Measurements from ENCODE around the gene C9orf43. TPM values are rescaled to one million over a fixed set of nuclear protein-coding genes. Genes with fewer than 3 reads are reported as not detected.
"Not testable (repeated sequence)": the region's sequence is repeated elsewhere in the genome, so short reads cannot be mapped to it uniquely, and the experiment has no call there.

The C9orf43 gene
- total RNA-seq, result under 1 TPM; 0.67 to 0.91 TPM

DNA sequence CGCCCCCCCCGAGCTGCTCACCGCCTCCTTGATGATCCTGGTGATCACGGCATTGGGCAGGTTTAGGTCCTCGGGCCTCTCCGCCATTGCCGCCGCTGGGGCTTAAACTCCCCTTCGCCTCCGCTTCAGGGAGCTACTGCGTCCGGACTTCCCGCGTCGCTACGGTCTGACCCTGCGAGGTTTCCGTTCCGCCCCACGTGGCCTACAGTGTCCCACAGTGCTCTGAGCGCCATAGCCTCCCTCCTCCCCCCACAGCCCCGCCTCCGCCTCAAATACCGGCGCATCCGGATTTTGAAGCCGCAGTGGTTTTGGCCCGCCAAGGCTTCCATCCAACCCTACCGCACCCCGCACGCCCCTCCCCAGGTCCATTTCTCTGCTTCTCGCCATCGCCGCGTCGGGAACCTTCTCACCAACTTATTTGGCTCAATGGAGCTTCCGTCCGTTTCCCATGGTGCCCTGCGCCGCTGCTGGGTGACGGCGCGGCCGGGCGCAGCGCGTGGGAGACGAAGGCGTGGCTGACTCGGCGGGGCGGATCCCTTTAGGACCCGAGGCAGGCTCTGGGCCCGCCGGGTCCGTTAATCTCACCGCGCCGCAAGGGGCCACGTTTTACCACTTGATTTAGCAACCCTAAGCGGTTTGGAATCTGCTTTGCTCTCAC is at the start of gene C9orf43, which contains the start of gene POLE3:
TSS of gene C9orf43 (plus strand) at position 541 of the 658 bp plus-strand sequence. CDS start 2,747 bp downstream, outside the sequence.
TSS of gene POLE3 (minus strand) at position 469 of the 658 bp plus-strand sequence. CDS start at position 87, 382 bp downstream.
- POLR2A ChIA-PET, result interaction anchor here (0.7 to 2.0 kb wide), 8 partner anchors 9 to 245 kb away, joined by 3 to 14 read pairs (median 4); partner anchors contain the start of genes ALAD, CDC26, HDHD3 and PRPF4
- CTCF ChIA-PET, result interaction anchor here (0.6 to 2.6 kb wide), 9 partner anchors 9 to 215 kb away, joined by 3 to 18 read pairs (median 4); partner anchors contain the start of genes ALAD, CDC26, FKBP15 and PRPF4

- ChIA-PET CTCF (interaction anchor here (1.0 kb wide), 1 partner anchor 12 kb away, joined by 3 read pairs; no protein-coding TSS in a partner anchor), POLR2A (interaction anchor here (1.1 kb wide), 1 partner anchor 21 kb away, joined by 3 read pairs; no protein-coding TSS in a partner anchor)
These were observed 49.1 kb upstream of the C9orf43 start for GRCh38 chr9:113361304-113362018.

DNA sequence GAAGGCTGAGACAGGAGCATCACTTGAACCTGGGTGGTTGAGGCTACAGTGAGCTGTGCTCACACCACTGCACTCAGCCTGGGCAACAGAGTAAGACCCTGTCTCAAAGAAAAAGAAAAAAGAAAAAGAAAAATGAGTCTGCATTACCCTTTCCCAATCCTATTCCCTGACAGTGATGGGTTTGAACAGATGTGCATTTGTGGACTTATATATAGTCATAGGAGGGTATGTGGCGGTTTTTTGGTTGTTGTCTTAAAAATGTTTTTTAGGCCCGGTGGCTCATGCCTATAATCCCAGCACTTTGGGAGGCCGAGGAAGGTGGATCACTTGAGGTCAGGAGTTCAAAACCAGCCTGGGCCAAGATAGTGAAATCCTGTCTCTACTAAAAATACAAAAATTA is 47.2 kb upstream of the C9orf43 start:
- ChIA-PET POLR2A (no interaction called here), CTCF (no interaction called here)

GRCh38 chr9:113364951-113365350 is 45.6 kb upstream of the C9orf43 start:
- ChIA-PET POLR2A (interaction anchor here (0.6 kb wide), 1 partner anchor 59 kb away, joined by 4 read pairs; no protein-coding TSS in a partner anchor), CTCF (no interaction called here)

DNA sequence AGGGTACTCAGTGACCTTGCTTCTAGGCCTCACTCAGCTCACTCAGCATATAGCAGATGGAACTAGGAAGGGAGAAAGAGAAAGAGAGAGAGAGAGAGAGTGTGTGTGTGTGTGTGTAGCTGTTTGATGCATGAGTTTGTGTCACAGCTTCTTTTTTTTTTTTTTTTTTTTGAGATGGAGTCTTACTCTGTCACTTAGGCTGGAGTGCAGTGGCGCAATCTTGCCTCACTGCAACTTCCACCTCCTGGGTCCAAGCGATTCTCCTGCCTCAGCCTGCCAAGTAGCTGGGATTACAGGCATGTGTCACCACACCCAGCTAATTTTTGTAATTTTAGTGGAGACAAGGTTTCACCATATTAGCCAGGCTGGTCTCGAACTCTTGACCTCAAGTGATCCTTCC is 44.9 kb upstream of the C9orf43 start:
- POLR2A ChIA-PET, result interaction anchor here (0.6 to 0.7 kb wide), 2 partner anchors 60 to 81 kb away, joined by 3 to 4 read pairs; no protein-coding TSS in a partner anchor
- CTCF ChIA-PET, result interaction anchor here (0.7 kb wide), 1 partner anchor 45 kb away, joined by 3 read pairs; the partner anchor contains the start of genes C9orf43 and POLE3

- POLR2A ChIA-PET, result no interaction called here
- CTCF ChIA-PET, result interaction anchor here (1.0 kb wide), 1 partner anchor 32 kb away, joined by 3 read pairs; the partner anchor contains the start of gene ALAD
These were observed 42.1 kb upstream of the C9orf43 start for GRCh38 chr9:113368348-113368981.

DNA sequence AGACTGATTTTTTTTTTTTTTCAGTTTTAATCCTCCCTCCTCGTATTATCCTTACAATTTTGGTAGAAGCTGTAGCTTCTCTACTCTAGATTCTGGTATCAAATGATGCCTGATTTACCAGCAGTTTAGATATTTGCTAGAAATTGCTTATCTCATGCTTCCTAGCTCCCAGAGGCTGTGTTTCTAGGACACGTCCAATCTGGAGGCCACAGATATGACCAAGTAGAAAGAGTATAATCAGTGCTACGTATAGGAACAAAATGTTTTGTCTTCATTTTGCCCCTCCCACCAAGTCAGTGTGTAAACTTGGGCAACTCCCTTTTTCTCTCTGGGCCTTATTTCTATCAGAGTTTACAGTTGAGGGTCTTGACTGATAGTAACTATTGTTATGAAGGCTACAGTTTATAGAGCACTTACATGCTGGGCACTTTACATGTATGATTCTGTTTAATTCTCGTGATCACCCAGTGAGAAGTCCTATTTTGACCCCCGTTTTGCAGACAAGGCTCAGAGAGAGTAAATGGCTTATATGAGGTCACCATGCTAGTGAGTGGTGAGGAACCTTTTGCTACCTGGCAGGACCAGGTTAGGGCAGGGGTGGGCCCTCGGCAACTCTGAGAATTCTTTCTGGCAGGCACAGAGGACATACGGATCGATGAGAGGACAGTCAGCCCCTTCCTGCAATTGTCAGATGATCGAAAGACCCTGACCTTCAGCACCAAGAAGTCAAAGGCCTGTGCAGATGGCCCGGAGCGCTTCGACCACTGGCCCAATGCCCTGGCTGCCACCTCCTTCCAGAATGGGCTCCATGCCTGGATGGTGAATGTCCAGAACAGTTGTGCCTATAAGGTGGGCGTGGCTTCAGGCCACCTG is 41.3 kb upstream of the C9orf43 start:
- ChIA-PET POLR2A (no interaction called here), CTCF (interaction anchor here (1.0 kb wide), 1 partner anchor 32 kb away, joined by 3 read pairs; the partner anchor contains the start of gene ALAD)

DNA sequence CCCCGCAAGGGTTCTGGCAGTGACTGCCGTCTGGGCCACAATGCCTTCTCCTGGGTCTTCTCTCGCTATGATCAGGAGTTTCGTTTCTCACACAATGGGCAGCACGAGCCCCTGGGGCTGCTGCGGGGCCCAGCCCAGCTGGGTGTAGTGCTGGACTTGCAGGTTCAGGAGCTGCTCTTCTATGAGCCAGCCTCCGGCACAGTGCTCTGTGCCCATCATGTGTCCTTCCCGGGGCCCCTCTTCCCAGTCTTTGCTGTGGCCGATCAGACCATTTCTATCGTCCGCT is 40.7 kb upstream of the C9orf43 start:
- ChIA-PET POLR2A (no interaction called here), CTCF (no interaction called here)

- ChIA-PET POLR2A (no interaction called here), CTCF (no interaction called here)
These were observed 39.7 kb upstream of the C9orf43 start for GRCh38 chr9:113370806-113371325.

- POLR2A ChIA-PET, result no interaction called here
- CTCF ChIA-PET, result no interaction called here
These were observed 38.5 kb upstream of the C9orf43 start for GRCh38 chr9:113372059-113372458.

- ChIA-PET CTCF (interaction anchor here (1.3 kb wide), 1 partner anchor 11 kb away, joined by 3 read pairs; no protein-coding TSS in a partner anchor), POLR2A (no interaction called here)
These were observed 37.3 kb upstream of the C9orf43 start for GRCh38 chr9:113373256-113373655.

GRCh38 chr9:113373676-113374392 is 36.7 kb upstream of the C9orf43 start:
- ChIA-PET POLR2A (interaction anchor here (1.2 kb wide), 1 partner anchor 164 kb away, joined by 3 read pairs; no protein-coding TSS in a partner anchor), CTCF (interaction anchor here (1.3 kb wide), 1 partner anchor 12 kb away, joined by 3 read pairs; no protein-coding TSS in a partner anchor)

GRCh38 chr9:113375057-113376023 is 35.2 kb upstream of the C9orf43 start:
- CTCF ChIA-PET, result interaction anchor here (0.7 to 1.4 kb wide), 2 partner anchors 100 to 136 kb away, joined by 3 read pairs; partner anchors contain the start of genes CDC26 and PRPF4
- POLR2A ChIA-PET, result interaction anchor here (0.6 to 1.5 kb wide), 5 partner anchors 24 to 895 kb away, joined by 3 to 8 read pairs (median 4); partner anchors contain the start of genes ALAD, CDC26 and PRPF4

DNA sequence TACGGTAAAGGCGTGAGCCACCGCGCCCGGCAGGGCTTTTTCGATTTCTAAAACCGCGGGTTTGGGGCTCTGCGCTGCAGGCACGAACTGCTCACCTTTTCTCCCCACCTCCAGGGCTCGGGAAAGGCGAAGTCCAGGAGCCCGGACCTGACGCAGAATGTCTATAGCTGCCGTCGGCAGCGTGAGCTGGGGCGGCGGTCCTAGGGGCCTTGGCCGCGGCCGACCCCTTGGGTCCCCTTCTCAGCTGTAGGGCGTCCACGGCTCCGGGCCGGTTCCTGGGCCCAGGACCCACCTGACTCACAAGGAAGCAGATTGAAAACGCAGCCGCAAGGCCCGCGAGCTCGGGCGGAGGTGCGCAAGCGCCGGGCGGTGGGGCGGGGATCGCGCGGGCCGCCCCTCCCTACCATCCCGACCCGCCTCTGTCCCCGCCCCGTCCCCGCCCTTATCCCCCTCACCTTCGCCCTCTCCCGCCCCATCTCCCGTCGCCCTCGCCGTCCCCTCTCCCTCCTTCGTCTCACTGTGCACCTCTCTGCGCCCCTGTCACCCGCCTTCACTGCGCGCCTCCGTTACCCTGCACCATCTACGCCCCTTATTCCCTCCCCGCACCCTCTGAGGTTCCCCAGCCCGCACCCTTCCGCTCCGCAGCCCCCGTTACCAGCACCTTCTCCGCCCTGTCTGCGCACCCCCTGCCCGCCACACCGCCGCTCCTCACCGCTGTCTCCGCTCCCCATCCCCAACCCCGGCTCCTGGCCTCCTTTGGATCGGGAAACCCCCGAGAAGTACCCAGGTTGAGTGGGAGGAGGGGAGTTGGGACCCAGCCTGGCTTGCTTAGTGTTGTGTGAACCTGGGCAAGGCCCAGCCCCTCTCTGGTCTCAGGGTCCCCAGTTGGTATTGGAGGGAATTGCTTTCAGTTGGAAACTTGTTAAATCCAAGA is 33.6 kb upstream of the C9orf43 start, which contains the start of gene HDHD3:
TSS of gene HDHD3 (minus strand) at position 353 of the 934 bp plus-strand sequence. CDS start 2,632 bp downstream, outside the sequence.
- POLR2A ChIA-PET, result interaction anchor here (0.5 to 1.4 kb wide), 7 partner anchors 26 to 224 kb away, joined by 3 to 10 read pairs (median 6); partner anchors contain the start of genes BSPRY, C9orf43, CDC26 and POLE3

DNA sequence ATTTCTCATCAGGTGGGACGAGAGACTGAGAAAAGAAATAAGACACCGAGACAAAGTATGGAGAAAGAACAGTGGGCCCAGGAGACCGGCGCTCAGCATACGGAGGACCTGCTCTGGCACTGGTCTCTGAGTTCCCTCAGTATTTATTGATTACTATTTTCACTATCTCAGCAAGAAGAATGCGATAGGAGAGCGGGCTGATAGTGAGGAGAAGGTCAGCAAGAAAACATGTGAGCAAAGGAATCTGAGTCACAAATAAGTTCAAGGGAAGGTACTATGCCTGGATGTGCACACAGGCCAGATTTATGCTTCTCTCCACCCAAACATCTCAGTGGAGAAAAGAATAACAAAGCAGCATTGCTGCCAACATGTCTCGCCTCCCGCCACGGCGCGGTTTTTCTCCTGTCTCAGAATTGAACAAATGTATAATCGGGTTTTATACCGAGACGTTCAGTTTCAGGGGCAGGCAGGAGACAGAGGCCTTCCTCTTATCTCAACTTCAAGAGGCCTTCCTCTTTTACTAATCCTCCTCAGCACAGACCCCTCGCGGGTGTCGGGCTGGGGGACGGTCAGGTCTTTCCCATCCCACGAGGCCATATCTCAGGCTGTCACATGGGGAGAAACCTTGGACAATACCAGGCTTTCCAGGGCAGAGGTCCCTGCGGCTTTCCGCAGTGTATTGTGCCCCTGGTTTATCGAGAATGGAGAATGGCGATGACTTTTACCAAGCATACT is 31.3 kb upstream of the C9orf43 start:
- POLR2A ChIA-PET, CTCF ChIA-PET: not testable (repeated sequence)

More for the DNA sequence above, 33.6 kb upstream of the C9orf43 start, which contains the start of gene HDHD3:
- CTCF ChIA-PET, result interaction anchor here (1.4 kb wide), 1 partner anchor 102 kb away, joined by 3 read pairs; the partner anchor contains the start of genes CDC26 and PRPF4

Measured in activated CD8-positive, alpha-beta memory T cell treated with anti-CD3 and anti-CD28 coated beads for 36 hours (primary cell).